Astrocyte (in vitro differentiated cells and primary cell): ENCODE measurements around the gene CALML6. TPM values are rescaled to one million over a fixed set of nuclear protein-coding genes. Genes with fewer than 3 reads are reported as not detected.
A peak's percentile ranks its signal among the peaks of the same experiment; 100 is the strongest.
"Not testable (repeated sequence)": the region's sequence is repeated elsewhere in the genome, so short reads cannot be mapped to it uniquely, and the experiment has no call there.

ENCODE experiments used
- DNase-seq: peaks from one replicate; pipeline ENCODE4 v3.0.0-alpha.2; 2010; ENCODE audit warnings: low read depth
- FAIRE-seq: peaks from 2 replicates; lab custom pipeline; 2011; peaks lifted over from hg19 to GRCh38; lab: Jason Lieb, UNC
- H2AFZ ChIP-seq: 2 replicates; pipeline ENCODE4 v1.6.0; 2012; ENCODE audit warnings: low read depth, low read length, inconsistent platforms
- H3K27ac ChIP-seq: 2 replicates; pipeline ENCODE4 v1.5.1; 2011; ENCODE audit warnings: low read depth, low read length, inconsistent platforms
- H3K27me3 ChIP-seq: 2 replicates; pipeline ENCODE4 v1.6.0; 2011; ENCODE audit warnings: low read length, inconsistent platforms; ENCODE audit not compliant: insufficient read depth
- H3K36me3 ChIP-seq: 2 replicates; pipeline ENCODE4 v1.5.1; 2011; ENCODE audit warnings: low read length, inconsistent platforms; ENCODE audit not compliant: insufficient read depth
- H3K4me1 ChIP-seq: 2 replicates; pipeline ENCODE4 v1.5.1; 2011; ENCODE audit warnings: low read length, inconsistent platforms; ENCODE audit not compliant: insufficient read depth
- H3K4me2 ChIP-seq: 2 replicates; pipeline ENCODE4 v1.6.0; 2012; ENCODE audit warnings: low read length, inconsistent platforms
- H3K4me3 ChIP-seq: 2 replicates; pipeline ENCODE4 v1.5.1; 2011; ENCODE audit warnings: low read depth, mild to moderate bottlenecking, low read length, inconsistent platforms; ENCODE audit not compliant: insufficient read depth
- H3K79me2 ChIP-seq: 2 replicates; pipeline ENCODE4 v1.6.0; 2012; ENCODE audit warnings: mild to moderate bottlenecking, low read length, inconsistent platforms; ENCODE audit not compliant: insufficient read depth
- H3K9ac ChIP-seq: 2 replicates; pipeline ENCODE4 v1.6.0; 2012; ENCODE audit warnings: mild to moderate bottlenecking, low read length, inconsistent platforms
- H3K9me3 ChIP-seq: 2 replicates; pipeline ENCODE4 v1.5.1; 2012; ENCODE audit warnings: low read depth, mild to moderate bottlenecking, low read length, inconsistent platforms; ENCODE audit not compliant: insufficient read depth
- H4K20me1 ChIP-seq: 2 replicates; pipeline ENCODE4 v1.6.0; 2012; ENCODE audit warnings: low read length, inconsistent platforms; ENCODE audit not compliant: insufficient read depth
- H3K27ac Mint-ChIP-seq: one replicate; pipeline ENCODE4 v1.8.0; 2021; ENCODE audit warnings: mild to moderate bottlenecking, mixed read lengths; ENCODE audit not compliant: unreplicated experiment
- H3K27me3 Mint-ChIP-seq: one replicate; pipeline ENCODE4 v1.8.0; 2021; ENCODE audit warnings: low read depth, mixed read lengths; ENCODE audit not compliant: unreplicated experiment
- H3K36me3 Mint-ChIP-seq: one replicate; pipeline ENCODE4 v1.8.0; 2021; ENCODE audit warnings: low read depth, mixed read lengths; ENCODE audit not compliant: unreplicated experiment
- H3K4me1 Mint-ChIP-seq: one replicate; pipeline ENCODE4 v1.8.0; 2021; ENCODE audit warnings: low read depth, mixed read lengths; ENCODE audit not compliant: unreplicated experiment
- H3K4me3 Mint-ChIP-seq: one replicate; pipeline ENCODE4 v1.8.0; 2021; ENCODE audit warnings: mild to moderate bottlenecking, moderate library complexity, mixed read lengths; ENCODE audit not compliant: unreplicated experiment
- H3K9me3 Mint-ChIP-seq: one replicate; pipeline ENCODE4 v1.8.0; 2021; ENCODE audit warnings: mild to moderate bottlenecking, mixed read lengths; ENCODE audit not compliant: unreplicated experiment
- EZH2 ChIP-seq: IDR thresholded peaks from 2 replicates; pipeline ENCODE4 v1.6.1; 2012; ENCODE audit warnings: mild to moderate bottlenecking, low read length, inconsistent platforms; ENCODE audit not compliant: insufficient read depth
- total RNA-seq: library from RNA; stranded (reverse); gene quantifications from 2 replicates; pipeline ENCODE4 v1.2.1, GENCODE V29; 2021
- TF ChIP-seq, protein P1 (sequence below): IDR thresholded peaks from 2 replicates; pipeline ENCODE4 v1.5.1; 2011; ENCODE audit warnings: low read depth, mild to moderate bottlenecking, inconsistent platforms, low read length, moderate library complexity; ENCODE audit not compliant: insufficient read depth

The CALML6 gene
- total RNA-seq, 1 donor from 2014 or later = 0.91 TPM

- peak overlapping the region; percentile 45 for H3K4me3 Mint-ChIP-seq
- no peak overlapping the region for H2AFZ ChIP-seq
- no peaks in the 10 kb centered on the region for H3K9me3 Mint-ChIP-seq
- H3K36me3 ChIP-seq = no peaks in the 10 kb centered on the region
- DNase-seq = no peak
- TF ChIP-seq, protein P1, sequence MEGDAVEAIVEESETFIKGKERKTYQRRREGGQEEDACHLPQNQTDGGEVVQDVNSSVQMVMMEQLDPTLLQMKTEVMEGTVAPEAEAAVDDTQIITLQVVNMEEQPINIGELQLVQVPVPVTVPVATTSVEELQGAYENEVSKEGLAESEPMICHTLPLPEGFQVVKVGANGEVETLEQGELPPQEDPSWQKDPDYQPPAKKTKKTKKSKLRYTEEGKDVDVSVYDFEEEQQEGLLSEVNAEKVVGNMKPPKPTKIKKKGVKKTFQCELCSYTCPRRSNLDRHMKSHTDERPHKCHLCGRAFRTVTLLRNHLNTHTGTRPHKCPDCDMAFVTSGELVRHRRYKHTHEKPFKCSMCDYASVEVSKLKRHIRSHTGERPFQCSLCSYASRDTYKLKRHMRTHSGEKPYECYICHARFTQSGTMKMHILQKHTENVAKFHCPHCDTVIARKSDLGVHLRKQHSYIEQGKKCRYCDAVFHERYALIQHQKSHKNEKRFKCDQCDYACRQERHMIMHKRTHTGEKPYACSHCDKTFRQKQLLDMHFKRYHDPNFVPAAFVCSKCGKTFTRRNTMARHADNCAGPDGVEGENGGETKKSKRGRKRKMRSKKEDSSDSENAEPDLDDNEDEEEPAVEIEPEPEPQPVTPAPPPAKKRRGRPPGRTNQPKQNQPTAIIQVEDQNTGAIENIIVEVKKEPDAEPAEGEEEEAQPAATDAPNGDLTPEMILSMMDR = no peak
- no peak for TF ChIP-seq EZH2
- H3K27ac Mint-ChIP-seq = peak overlapping the region; percentile 89
- no peak overlapping the region for H3K4me3 ChIP-seq
- peaks cover 100% of the 10 kb centered on the region for H3K79me2 ChIP-seq
- no peaks in the 10 kb centered on the region for H3K27me3 ChIP-seq
- peaks cover 19% of the 10 kb centered on the region for H3K36me3 Mint-ChIP-seq
- H3K4me1 Mint-ChIP-seq = peaks cover 53% of the 10 kb centered on the region
- H4K20me1 ChIP-seq = peaks cover 96% of the 10 kb centered on the region
- peak overlapping the region; percentile 56 for H3K4me2 ChIP-seq
- no peaks in the 10 kb centered on the region for H3K9me3 ChIP-seq
- peak overlapping the region; percentile 48 for H3K27ac ChIP-seq
- H3K4me1 ChIP-seq = peaks cover 30% of the 10 kb centered on the region
- H3K9ac ChIP-seq = peak overlapping the region; percentile 56
- no peak for FAIRE-seq
- no peaks in the 10 kb centered on the region for H3K27me3 Mint-ChIP-seq
Observed at GRCh38 chr1:1883092-1883873, 31.8 kb upstream of the CALML6 start.

- not testable (repeated sequence) for DNase-seq, H3K4me3 ChIP-seq, H3K4me2 ChIP-seq, H3K9ac ChIP-seq, H3K36me3 ChIP-seq, H3K27me3 Mint-ChIP-seq, H3K27me3 ChIP-seq, H3K9me3 Mint-ChIP-seq, H2AFZ ChIP-seq, H3K9me3 ChIP-seq, FAIRE-seq, H3K4me3 Mint-ChIP-seq
- peaks cover 49% of the 10 kb centered on the region for H3K4me1 Mint-ChIP-seq
- Histone ChIP-seq H3K4me1 (peaks cover 30% of the 10 kb centered on the region), H3K79me2 (peaks cover 100% of the 10 kb centered on the region), H3K27ac (peak overlapping the region; percentile 48), H4K20me1 (peaks cover 96% of the 10 kb centered on the region)
- peak overlapping the region; percentile 47 for H3K27ac Mint-ChIP-seq
- H3K36me3 Mint-ChIP-seq = peaks cover 16% of the 10 kb centered on the region
Observed at GRCh38 chr1:1883890-1884289, 31.2 kb upstream of the CALML6 start.

DNA sequence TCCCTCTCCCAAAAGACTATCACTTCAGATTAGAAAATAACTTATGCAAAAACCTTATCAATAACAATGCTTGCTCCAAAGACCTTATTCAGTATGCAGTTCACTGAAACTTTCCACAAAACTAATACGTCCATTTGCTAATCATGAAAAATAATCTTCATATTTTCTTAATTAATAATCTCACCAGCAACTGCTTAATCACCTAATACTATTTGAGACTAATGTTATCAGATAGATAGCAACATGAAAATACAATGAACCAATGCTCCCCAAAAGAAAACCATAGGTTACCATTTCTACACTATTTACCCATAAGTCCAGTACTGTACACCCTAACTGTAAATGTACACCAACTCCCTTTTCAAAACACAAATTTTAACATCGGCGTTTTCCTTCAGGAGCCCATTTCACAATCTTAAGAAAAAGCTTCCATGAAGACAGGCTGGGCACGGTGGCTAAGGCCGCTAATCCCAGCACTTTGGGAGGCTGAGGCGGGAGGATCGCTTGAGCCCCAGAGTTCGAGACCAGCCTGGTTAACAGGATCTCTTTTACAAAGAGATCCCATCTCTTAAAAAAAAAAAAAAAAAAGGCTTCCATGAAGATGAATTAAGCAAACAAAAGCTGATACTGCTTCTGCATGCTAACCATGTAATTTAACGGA is 25.8 kb upstream of the CALML6 start:
- peaks cover 60% of the 10 kb centered on the region for H4K20me1 ChIP-seq
- peak overlapping the region; percentile 99 for H3K9ac ChIP-seq
- peak overlapping the region; percentile 92 for H3K27ac ChIP-seq
- H3K9me3 ChIP-seq = no peaks in the 10 kb centered on the region
- H3K27me3 ChIP-seq = no peaks in the 10 kb centered on the region
- TF ChIP-seq, protein P1 = no peak
- TF ChIP-seq EZH2 = no peak
- FAIRE-seq = no peak
- peaks cover 21% of the 10 kb centered on the region for H3K4me1 Mint-ChIP-seq
- peak overlapping the region; percentile 96 for H3K4me3 Mint-ChIP-seq
- no peaks in the 10 kb centered on the region for H3K36me3 ChIP-seq
- H3K4me2 ChIP-seq = peak overlapping the region; percentile 91
- H3K4me1 ChIP-seq = peaks cover 23% of the 10 kb centered on the region
- peak overlapping the region; percentile 90 for H3K4me3 ChIP-seq
- H3K9me3 Mint-ChIP-seq = no peaks in the 10 kb centered on the region
- DNase-seq = no peak
- peaks cover 15% of the 10 kb centered on the region for H3K36me3 Mint-ChIP-seq
- peaks cover 75% of the 10 kb centered on the region for H3K79me2 ChIP-seq
- H3K27ac Mint-ChIP-seq = peak overlapping the region; percentile 83
- H2AFZ ChIP-seq = no peak overlapping the region
- no peaks in the 10 kb centered on the region for H3K27me3 Mint-ChIP-seq
